ENCODE results near the gene CCDC33.

- TF ChIP-seq, protein P1, sequence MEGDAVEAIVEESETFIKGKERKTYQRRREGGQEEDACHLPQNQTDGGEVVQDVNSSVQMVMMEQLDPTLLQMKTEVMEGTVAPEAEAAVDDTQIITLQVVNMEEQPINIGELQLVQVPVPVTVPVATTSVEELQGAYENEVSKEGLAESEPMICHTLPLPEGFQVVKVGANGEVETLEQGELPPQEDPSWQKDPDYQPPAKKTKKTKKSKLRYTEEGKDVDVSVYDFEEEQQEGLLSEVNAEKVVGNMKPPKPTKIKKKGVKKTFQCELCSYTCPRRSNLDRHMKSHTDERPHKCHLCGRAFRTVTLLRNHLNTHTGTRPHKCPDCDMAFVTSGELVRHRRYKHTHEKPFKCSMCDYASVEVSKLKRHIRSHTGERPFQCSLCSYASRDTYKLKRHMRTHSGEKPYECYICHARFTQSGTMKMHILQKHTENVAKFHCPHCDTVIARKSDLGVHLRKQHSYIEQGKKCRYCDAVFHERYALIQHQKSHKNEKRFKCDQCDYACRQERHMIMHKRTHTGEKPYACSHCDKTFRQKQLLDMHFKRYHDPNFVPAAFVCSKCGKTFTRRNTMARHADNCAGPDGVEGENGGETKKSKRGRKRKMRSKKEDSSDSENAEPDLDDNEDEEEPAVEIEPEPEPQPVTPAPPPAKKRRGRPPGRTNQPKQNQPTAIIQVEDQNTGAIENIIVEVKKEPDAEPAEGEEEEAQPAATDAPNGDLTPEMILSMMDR (IDR thresholded peaks at IDR 0.05 in 2 of 3, conservative IDR thresholded peaks at IDR 0.05 in 1 of 3; ENCODE audit: borderline replicate concordance in 1 of 3, insufficient read depth in 1 of 3, low read depth in 2 of 3, low read length in 2 of 3), result no peak
- no peak for TF ChIP-seq SP1 (IDR thresholded peaks at IDR 0.05; ENCODE audit: low read depth)
- TF ChIP-seq FOSL1 (IDR thresholded peaks at IDR 0.05; ENCODE audit: low read depth), result no peak
- no peak for TF ChIP-seq RAD21 (IDR thresholded peaks at IDR 0.05; ENCODE audit: low read depth)
These were observed 24.5 kb upstream of the CCDC33 start for GRCh38 chr15:74211656-74212055.

Data from HCT116 (cell line).